GM21515 (cell line): ENCODE results near the gene ZFYVE28.
"Not testable (repeated sequence)": the region's sequence is repeated elsewhere in the genome, so short reads cannot be mapped to it uniquely, and the experiment has no call there.

Experiments used
- ATAC-seq: cut with Tn5 transposase; IDR thresholded peaks from one replicate; pipeline ENCODE4 v1.9.1; 2021; ENCODE audit not compliant: unreplicated experiment

The ZFYVE28 gene

DNA sequence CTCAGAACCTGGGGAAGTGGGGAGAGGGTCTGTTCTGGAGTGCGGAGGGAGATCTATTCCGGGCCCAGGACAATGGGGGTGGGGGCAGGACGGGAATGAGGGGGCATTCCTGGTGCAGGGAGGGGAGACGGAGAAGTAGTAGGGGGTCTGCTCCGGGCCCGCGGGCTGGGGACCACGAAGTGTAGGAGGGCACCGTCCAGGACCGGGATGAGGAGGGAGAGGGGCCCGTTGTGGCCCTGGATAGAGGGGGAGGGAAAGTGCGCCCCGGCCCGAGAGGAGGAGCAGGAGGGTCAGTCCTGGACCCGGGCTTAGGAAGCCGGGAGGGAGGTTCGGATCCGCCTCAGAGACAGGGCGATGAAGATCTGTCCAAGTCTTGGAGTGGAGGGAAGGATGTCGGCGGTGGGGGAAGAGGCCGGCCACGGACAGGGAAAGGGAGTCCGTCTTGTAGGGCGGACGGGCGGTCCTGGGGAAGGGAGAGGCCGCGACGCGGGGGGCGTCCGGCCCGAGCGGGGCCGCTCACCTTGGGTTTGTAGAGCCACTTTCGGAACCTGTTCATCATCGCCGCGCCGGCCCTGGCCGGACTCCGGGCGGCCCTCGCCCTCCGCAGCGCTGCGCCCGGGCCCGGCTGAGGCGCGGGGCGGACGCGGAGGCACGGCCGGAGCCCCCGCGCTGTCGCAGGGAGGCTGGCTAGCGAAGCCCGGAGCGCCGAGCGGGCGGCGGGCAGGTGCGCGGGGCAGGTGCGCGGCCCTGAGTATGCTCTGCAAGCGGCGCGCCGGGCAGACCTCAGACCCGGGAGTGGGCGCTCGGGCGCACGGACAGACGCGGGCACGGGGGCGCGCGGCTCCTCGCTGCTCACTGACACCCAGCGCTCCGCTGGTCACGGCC, at the start of gene ZFYVE28:
ZFYVE28 (minus strand) TSS at position 881 of the 885 bp plus-strand sequence; CDS start at position 559, 322 bp downstream.
- ATAC-seq, result no peak

DNA sequence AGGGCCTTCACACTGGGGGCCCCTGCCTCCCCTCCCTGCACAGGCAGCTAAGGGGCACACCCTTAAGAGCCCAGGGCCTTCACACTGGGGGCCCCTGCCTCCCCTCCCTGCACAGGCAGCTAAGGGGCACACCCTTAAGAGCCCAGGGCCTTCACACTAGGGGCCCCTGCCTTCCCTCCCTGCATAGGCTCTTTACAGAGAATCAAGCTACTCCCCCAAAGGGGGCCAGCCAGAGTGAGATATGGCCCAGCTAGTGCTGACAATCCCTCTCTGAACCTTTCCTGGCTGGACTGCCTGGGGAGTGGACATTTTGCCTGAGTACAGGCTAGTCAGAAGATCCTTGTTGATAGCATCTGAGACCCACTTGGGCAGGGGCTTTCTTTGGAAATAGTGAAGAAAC, 47.1 kb upstream of the ZFYVE28 start:
- ATAC-seq, result not testable (repeated sequence)

DNA sequence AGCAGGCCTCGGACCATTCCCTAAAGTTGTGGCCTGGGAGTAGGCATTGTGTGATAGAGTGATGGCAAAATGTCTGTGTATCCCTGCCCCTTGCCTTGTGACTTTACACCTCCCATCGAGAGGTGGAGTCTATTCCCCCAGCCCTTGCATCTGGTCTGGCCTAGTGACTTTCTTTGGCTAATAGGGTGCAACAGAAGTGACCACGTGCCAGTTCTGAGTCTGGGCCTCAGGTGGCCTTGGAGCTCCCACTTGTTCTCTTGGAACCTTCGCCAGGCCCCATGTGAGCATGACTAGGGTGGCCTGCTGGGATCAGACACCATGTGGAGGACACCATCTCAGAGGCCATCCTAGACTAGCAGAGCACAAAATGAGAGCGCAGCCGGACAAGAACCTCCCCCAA, 46.6 kb upstream of the ZFYVE28 start:
- no peak for ATAC-seq

DNA sequence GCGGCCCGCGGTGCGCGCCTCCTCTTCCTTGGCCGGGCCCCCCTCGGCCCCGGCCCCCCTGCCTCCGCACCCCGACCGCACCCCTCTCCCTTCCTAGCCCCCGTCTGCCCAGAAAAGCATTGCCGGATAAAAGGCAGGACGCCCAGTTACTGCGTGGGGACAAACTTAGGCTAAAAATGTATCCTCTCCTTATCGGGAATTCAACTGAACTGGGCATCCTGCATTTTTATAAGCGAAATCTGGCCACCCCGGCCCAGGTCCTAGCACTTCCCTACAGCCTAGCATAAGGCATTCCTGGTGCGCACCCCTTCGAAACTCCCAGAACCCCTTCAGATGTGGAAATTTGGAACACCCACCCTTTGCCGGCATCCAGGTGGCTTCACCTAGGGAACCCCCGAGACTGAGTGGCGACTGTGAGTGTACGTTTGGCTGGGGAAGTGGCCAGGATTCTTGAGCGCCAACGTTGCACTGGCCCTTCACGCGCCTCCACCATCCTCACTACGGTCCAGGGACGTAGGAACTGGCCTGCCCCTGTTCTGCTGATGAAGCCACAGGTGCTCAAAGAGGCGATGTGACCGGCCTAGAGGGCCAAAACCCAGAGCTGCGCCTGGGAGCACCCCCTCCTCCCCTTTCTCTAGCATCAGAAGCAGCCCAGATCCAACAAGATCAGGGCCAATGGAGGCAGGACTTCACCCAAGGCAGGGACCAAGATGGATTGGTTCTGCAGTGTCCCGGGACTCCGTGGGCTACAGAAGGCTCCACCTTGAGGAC, 44.7 kb upstream of the ZFYVE28 start:
- ATAC-seq, result no peak

DNA sequence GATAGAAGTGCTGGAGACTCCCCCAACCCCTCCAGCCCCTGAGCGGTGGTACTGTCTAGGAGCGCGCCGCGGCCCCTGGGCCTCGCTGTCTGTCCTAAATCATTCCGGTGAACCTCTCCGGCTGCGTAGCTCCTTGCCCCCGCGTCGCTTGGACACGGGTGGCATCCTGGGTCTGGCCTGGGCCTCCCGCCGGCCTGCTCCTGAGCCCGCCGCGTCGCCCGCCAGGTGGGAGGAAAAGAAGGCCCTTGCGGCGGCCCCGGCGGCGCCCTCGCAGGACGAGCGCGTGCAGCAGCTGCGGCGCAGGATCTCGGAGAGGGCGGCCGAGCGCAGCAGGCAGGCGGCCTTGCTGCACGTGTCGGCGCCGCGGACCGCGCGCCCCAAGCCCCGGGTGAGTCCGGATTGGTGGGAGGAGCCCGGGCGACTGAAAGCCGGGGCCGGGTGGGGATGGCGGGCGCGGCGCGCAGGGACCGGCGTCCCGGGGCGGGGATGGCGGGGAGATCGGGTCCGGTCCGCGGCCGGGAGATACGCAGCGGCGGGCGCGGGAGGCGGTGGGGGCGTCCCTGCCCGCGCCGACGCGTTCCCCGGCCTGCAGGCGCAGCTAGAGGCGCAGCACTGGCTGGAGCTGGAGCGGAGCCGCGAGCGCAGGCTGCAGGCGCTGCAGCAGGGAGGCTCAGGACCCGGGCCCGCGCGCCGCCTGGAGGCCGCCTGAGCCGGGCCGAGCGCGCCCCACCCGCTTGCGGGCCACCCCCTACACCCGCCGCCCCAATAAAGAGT, 44.0 kb upstream of the ZFYVE28 start:
- ATAC-seq, result peak; percentile 79

DNA sequence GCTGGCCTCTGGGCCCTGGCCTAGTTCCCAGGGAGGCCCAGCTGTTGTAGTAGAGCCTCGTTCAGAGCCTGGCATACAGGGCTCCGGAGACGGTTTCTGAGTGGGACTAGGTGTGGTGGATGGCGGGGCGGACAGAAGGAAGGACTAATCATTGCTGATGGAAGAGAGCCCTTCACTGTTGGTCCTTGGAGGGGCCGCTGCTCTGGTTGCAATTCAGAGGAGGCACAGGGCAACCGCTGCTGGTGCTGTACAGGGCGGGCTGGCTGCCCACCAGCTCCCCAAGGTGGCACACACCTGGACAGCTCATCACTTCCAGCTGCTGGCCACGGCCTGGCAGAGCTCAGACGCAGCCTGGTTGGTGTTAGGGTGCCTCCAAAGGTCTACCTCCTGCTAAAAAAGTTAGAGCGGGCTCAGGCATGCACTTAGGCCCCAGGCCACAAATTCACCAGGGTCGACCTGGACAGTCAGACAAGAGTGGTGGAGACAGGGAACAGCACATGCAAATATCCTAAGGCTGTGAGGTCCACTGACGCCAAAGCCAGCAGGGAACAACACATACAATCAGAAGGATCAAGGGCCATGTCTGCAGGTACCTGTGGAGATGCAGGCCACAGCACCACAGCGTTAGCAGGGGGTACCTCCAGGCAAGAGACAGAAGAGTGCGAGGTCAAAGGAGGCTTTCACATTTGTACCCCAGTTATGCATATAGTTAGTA, 43.0 kb upstream of the ZFYVE28 start:
- ATAC-seq, result no peak

DNA sequence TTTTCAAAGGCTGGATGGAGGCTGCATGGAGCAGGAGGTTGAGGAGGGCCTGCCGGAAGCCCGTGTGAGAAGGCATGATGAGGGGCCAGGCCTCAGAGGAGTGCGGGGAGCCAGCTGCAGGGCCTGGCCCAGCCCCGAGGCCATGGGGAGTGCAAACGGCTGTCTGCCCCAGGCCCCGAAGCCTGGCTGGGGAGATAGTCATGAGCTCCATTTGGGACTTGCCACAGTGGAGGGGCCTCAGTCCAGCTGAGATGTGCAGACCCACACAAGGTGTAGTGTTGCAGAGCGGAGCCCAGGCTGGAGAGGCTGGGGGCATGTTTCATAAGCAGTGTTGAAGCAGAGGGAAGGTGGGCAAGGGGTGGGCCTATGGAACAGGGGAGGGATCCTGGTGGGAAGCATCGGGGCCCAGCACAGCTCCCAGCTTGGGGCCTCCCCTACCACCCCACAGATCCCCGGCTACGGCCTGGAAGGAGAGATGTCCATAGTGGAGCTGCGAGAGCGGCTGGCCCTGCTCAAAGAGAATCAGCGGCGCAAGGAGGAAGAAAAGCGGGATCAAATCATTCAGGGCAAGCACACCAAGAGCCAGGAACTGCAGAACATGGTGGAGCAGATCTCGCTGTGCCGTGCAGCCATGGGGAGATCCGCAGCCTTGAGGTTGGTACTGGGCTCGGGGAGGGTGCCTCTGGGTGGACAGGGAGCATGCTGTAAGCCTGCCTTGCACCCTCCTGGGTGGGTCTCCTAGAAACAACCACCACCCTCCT, 41.3 kb upstream of the ZFYVE28 start:
- no peak for ATAC-seq

DNA sequence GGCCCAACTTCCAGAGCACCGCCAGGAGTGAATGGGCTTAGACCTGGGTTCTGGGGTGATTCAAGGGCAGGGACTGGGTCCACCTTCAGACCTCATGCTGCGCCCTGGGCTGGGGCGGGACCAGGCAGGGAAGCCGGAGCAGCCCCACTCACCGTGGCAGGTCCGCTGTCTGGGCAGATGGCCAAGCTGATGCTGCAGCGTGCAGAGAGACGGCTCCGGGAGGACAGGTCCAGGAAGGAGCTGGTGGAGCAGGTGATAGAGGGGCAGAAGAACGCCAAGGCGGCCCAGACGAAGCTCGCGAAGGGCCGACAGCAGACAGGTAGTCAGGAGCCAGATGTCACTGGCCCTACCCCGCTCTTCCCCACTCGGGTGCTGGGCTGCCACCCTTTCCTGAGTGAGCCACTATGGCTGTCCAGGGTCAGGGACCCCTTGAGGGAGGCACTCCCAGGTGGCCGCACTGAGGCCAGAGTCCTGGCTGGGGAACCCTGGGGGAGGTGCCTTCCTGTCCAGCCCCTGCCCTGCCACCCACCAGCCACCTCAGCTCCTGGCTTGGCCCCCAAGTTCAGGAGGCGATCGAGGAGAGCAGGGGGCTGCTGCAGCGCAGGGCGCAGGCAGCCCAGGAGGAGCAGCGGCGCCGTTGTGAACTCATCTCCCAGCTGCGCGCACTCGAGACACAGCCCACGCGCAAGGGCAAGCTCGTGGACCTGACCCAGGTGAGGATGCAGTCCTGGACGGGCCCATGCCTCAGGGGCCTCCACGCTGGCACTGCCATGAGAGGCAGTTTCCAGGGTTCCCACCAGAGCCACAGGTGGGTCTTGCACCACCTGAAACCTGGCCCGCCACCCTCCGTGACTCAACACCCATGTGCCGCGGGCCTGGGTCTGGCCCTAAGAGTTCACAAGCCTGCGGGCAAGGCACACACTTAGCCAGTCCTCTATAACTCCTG, 40.4 kb upstream of the ZFYVE28 start:
- ATAC-seq, result no peak

DNA sequence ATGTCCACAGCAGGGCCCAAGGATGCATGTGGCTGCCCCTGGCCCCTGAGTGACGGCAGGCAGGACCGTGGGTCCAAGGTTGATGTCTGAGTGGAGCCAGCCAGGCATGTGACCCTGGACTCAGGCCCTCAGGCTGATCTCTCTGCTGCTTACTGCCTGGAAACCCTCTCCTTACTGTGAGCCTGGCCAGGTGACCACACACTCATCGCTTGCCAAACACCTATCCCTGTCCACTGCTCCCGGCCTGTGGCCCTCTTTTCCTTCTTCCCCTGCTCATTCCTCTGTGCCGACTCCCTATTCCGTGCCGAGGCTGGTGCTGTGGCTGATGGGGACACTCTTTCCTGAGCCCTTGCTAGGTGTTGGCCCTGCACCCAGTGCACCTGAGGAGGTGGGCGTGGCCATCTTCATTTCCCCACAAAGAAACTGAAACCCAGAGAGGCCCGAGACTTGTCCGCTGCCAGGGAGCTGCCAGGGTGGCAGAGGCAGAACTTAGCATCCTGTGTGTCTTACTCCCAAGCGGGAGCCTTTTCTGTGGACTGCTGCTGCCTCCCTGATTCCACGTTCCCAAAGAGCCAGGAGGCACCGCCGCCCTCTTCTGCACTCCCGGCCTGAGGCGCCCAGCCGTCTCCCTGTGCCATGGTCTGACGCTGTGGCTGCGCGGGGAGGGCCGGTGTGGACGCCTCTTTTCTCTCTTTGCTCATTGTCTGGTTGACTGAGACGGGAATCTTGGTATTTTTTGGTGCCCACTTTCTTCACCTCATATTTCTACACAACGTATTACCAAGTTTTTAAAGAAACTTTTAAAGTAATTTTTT, 39.2 kb upstream of the ZFYVE28 start:
- ATAC-seq, result no peak

DNA sequence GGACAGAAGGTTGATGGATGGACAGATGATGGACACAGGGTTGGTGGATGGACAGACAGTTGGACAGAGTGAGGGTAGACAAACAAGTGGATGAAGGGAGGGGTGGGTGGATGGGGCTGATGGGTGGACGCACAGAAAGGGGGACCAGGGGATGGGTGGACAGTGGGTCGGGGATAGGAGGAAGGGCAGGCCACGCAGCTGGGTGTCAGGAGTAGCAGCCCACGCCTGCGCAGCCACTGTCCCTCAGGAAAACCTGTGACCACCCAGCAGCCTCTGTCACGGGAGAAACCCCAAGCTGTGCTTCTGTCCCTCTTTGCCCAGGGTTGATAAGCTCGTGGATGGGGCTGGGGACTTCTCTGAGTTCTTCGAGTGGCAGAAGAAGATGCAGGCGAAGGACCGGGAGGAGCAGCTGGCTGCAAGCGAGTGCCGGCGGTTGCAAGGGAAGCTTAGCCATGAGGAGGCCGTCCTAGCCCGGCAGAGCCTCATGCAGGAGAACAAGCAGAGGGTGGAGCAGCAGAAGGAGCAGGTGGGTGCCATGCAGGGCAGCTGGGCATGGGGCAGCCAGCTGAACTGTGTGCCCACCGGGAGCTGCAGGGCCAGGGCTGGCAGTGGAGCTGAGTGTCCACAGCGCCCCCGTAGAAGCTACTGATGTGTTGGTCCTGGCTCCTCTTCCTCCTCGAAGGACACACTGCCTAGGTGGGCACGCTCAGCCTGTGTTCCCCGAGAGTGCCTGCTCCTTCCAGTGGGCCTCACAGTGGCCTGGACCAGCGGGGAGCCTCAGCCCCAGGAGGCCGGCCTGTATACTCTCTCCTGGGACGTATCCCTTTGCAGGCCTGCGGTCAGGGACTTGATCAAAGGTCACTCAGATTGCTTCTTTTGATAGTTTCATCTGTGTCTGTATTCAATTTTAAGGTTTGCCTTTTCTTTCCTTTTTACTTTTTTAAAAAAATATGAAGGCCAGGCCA, 33.7 kb upstream of the ZFYVE28 start:
- no peak for ATAC-seq

DNA sequence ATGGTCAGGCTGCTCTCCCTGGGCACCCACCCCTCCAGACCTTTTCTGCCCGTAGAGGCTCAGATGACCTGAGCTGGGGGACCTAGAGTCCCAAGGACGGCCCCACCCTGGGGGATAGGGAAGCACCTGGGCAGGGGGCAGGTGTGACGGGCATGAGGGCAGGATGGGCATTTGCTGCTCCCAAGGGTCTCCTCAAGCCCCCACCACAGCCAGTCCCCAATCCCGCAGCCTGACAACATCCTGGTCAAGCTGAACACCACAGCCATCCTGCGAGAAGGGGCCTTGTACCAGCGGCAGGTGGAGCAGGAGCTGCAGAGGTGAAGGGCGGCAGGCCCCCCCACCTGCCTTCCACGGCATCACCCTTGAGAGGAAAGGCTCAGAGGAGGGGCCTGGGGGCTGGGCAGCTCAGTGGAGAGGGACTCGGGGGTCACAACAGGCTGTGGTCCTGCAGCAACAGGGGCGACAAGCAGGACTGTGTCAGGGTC, 32.6 kb upstream of the ZFYVE28 start:
- ATAC-seq, result no peak

DNA sequence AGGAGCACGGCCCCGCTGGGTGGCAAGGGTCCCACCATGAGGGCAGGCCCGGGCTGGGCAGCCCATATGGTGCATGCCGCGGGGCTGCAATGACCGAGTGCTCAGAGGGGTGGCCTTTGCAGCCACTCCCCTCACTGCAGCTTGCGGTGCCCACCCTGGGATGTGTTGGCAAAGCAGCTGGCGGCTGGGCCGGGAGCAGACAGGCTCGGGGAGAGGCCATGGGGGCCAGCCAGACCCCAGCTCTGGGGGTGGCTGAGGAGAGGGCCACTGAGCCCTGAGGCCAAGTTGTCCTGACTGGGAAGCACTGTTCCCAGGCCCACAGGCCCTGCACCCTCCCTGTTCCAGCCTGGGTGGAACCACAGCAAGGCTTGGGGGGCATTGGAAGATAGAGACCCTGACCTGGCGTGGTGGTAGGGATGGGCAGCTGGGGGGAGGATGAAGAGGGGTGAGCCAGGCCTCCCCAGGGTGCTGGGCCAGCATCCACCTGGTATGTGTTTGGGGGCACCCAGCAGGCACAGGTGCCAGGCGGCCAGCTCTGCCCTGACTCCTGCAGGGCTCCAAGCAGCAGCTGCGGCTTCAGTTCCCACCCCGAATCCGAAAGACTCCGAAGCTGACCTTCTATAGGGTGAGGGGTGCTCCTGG, 32.1 kb upstream of the ZFYVE28 start:
- no peak for ATAC-seq

DNA sequence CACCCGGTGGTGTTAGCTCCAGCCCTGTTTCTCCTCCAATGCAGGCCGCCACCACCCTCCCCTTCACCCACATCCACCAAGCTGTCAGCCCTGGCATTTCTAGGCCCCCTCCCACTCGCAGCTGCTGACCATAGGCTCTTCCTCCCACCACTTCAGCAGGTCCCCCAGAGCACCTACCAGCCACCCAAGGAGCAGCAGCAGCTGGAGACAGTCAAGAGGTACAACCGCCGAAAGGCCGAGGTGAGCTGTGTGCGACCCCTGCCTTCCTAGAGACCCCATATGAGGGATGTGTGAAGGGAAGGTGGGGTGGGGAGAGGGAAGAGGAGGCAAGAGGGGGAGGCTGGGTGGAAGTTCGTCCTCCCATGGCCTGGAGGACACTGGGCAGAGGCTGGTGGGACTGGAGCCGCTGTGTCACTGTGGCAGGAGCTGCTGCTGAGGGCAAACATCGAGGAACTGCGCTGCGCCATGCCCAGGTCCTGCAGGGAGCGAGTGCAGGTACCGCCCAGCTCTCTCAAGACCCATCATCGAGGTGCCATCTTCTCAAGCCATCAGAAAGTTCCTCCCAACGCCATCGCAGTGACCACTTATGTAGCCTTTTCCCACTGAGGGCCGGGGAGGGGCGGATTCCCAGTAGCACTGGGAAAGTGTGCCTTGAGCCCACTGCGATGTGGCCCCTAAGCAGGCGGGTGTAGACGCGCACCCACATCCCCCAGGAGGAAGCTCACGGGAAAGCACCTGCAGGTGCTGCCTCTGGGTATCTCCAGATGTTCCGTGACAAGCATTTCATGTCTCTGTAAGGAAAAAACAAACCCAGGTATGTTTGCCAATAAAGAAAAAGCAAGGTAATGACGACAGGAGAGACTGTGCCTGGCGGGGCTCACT, 31.3 kb upstream of the ZFYVE28 start:
- no peak for ATAC-seq

DNA sequence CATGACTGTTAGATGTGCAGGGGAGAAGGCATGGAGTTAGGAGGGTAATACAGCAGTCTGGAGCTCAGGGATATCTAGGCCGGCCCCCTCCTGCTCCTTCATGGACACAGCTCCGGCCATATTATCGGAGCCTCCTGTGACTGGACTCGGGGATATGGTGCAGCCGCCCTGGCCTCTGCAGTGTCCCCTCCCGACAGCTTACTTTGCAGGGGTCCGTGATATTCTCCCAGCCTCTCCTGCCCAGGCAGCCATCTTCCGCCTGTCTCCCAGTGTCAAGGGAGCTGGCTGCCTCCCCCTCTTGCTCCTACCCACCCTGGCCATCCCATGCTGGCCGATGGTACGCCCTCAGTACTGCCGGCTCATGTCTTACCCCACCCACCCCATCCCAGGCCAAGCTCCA, 30.6 kb upstream of the ZFYVE28 start:
- no peak for ATAC-seq

DNA sequence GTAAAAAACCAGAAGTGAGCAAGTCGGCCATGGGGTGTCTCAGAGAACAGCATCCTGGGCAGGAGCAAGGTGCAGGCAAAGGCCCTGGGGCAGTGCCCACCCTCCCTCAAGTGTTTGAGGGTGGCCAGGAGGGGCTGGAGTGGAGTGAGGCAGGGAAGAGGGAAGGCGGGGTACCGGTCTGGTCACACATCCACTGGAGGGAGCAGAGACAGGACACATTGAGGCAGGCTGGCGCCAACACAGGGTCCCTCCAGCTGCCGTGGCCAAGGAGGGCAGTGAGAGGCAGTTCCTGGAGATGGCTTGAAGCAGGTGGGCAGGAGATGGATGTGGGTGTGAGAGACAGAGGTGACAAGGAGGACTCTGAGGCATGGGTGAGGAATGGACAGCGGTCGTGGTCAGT, 30.1 kb upstream of the ZFYVE28 start:
- no peak for ATAC-seq
